ENCODE results near the gene NACAD. TPM values are rescaled to one million over a fixed set of nuclear protein-coding genes. Genes with fewer than 3 reads are reported as not detected.

NACAD gene
- total RNA-seq, result 0.71 and 0.83 TPM in 2 replicates

GRCh38 chr7:45088821-45089340 is at the start of gene NACAD:
Gene NACAD, minus strand, starts transcription at chr7:45088969. Its CDS starts 75 bp downstream, at chr7:45088894.

GRCh38 chr7:45111298-45112223 is 22.8 kb upstream of the NACAD start, which contains the start of gene TBRG4:
Gene TBRG4, minus strand, starts transcription at chr7:45111697. Its CDS starts 2,460 bp downstream, at chr7:45109237.

Other genes starting within 250 kb of the NACAD start
- 186 and 193 TPM in 2 replicates for gene H2AZ2, start 240.9 kb downstream of the NACAD start, total RNA-seq
- gene PURB, start 203.4 kb downstream of the NACAD start, total RNA-seq, result 10.2 and 11.3 TPM in 2 replicates
- gene MYO1G, start 110.0 kb downstream of the NACAD start, total RNA-seq, result under 0.01 and 0.09 TPM in 2 replicates
- gene CCM2, start 88.8 kb downstream of the NACAD start, total RNA-seq, result 34.7 and 44.6 TPM in 2 replicates
- gene TBRG4, start 22.7 kb upstream of the NACAD start, total RNA-seq, result 47.5 and 60.5 TPM in 2 replicates
- not detected in 2 replicates for gene RAMP3, start 68.8 kb upstream of the NACAD start, total RNA-seq